GM12878 (cell line): Measurements from ENCODE around the gene CREB5. TPM values are rescaled to one million over a fixed set of nuclear protein-coding genes. Genes with fewer than 3 reads are reported as not detected.

Source experiments
- ATAC-seq: fragments of 200-7000 bp; cut with Tn5 transposase; 3 replicates; pipeline ENCODE4 v1.9.1; 2020; ENCODE audit warnings: mild to moderate bottlenecking, moderate library complexity
- BruUV-seq: library from RNA; stranded (reverse); fragments of 400-500 nt; replicated peaks from 2 replicates; lab custom pipeline; 2021; lab: Mats Ljungman, UMichigan
- CTCF ChIA-PET: fragments of 300-600 bp; sonication (Branson Sonifier 250); formaldehyde crosslinking; extraction: SDS; loops from one replicate; lab custom pipeline; 2021; ENCODE audit warnings: inconsistent platforms; lab: Yijun Ruan, JAX
- POLR2A ChIA-PET: fragments of 350-600 bp; formaldehyde crosslinking; extraction: SDS; loops from one replicate; lab custom pipeline; 2021; ENCODE audit warnings: inconsistent platforms; lab: Charles Lee
- RAD21 ChIA-PET: fragments of 300-600 bp; sonication (Branson Sonifier 250); formaldehyde crosslinking; loops from one replicate; lab custom pipeline; 2023; ENCODE audit warnings: antibody characterized with exemption; ENCODE audit not compliant: unreplicated experiment; lab: Charles Lee
- SMC1A ChIA-PET: fragments of 300-600 bp; sonication (Branson Sonifier 250); formaldehyde crosslinking; loops from one replicate; lab custom pipeline; 2023; ENCODE audit not compliant: unreplicated experiment, uncharacterized antibody; lab: Charles Lee
- DNase-seq: peaks from one replicate; pipeline ENCODE4 v3.0.0-alpha.2; 2011; ENCODE audit warnings: low read depth, low spot score
- FAIRE-seq: peaks from 3 replicates; lab custom pipeline; 2011; peaks lifted over from hg19 to GRCh38; lab: Jason Lieb, UNC
- H2AFZ ChIP-seq: 2 replicates; pipeline ENCODE4 v1.6.0; 2011; ENCODE audit warnings: low read depth, low read length, control low read depth; ENCODE audit not compliant: control insufficient read depth
- H3K27ac ChIP-seq: 2 replicates; pipeline ENCODE4 v1.5.1; 2011; ENCODE audit warnings: control low read depth; ENCODE audit not compliant: control insufficient read depth, insufficient read depth
- H3K27me3 ChIP-seq, 2 experiments: replicated peaks in 1 of 2; 2 replicates each; pipeline versions ENCODE4 v1.6.0 to v1.6.1; 2011; ENCODE audit warnings: low read length in 1 of 2; ENCODE audit not compliant: control insufficient read depth in 2 of 2, insufficient read depth in 2 of 2
- H3K36me3 ChIP-seq, 2 experiments: 2 replicates each; pipeline ENCODE4 v1.5.1; 2011; ENCODE audit warnings: low read length in 1 of 2; ENCODE audit not compliant: control insufficient read depth in 2 of 2, insufficient read depth in 2 of 2
- H3K4me1 ChIP-seq: 2 replicates; pipeline ENCODE4 v1.6.1; 2011; ENCODE audit warnings: mild to moderate bottlenecking, low read length, moderate library complexity, mixed read lengths; ENCODE audit not compliant: control insufficient read depth, insufficient read depth
- H3K4me2 ChIP-seq: 2 replicates; pipeline ENCODE4 v1.6.0; 2011; ENCODE audit warnings: control low read depth; ENCODE audit not compliant: control insufficient read depth, insufficient read depth
- H3K4me3 ChIP-seq: fragments of 200-600 bp; sonication (generic); 2 replicates; pipeline ENCODE4 v1.5.1; 2016
- H3K79me2 ChIP-seq: 2 replicates; pipeline ENCODE4 v1.6.0; 2011; ENCODE audit warnings: low read length; ENCODE audit not compliant: control insufficient read depth, insufficient read depth
- H3K9ac ChIP-seq: 2 replicates; pipeline ENCODE4 v1.8.0; 2011; ENCODE audit warnings: low read length, control low read depth, mixed read lengths; ENCODE audit not compliant: control insufficient read depth, insufficient read depth
- H3K9me3 ChIP-seq: replicated peaks from 3 replicates; pipeline ENCODE4 v1.5.1; 2011; ENCODE audit warnings: mild to moderate bottlenecking, low read length; ENCODE audit not compliant: control insufficient read depth, insufficient read depth
- H4K20me1 ChIP-seq: 2 replicates; pipeline ENCODE4 v1.6.0; 2011; ENCODE audit not compliant: control insufficient read depth, insufficient read depth
- BCL11A ChIP-seq: IDR thresholded peaks from 2 replicates; pipeline ENCODE4 v1.6.1; 2011; ENCODE audit warnings: low read depth, low read length
- E2F4 ChIP-seq: IDR thresholded peaks from 2 replicates; pipeline ENCODE4 v1.6.1; 2012; ENCODE audit warnings: low read depth, low read length, improper control_type of control experiment
- EP300 ChIP-seq, 2 experiments: fragments of 150-350 bp in 1 of 2; IDR thresholded peaks; 2 replicates each; pipeline ENCODE4 v1.6.1; 2011 to 2012; ENCODE audit warnings: low read depth in 2 of 2, low read length in 2 of 2, borderline replicate concordance in 1 of 2, improper control_type of control experiment in 1 of 2, inconsistent platforms in 1 of 2; ENCODE audit not compliant: control insufficient read depth in 1 of 2
- PBX3 ChIP-seq: IDR thresholded peaks from 2 replicates; pipeline ENCODE4 v1.6.1; 2011; ENCODE audit warnings: mild to moderate bottlenecking, low read depth, low read length, moderate library complexity; ENCODE audit not compliant: insufficient replicate concordance
- RAD51 ChIP-seq: fragments of 450-650 bp; IDR thresholded peaks from 2 replicates; pipeline ENCODE4 v1.6.1; 2016; ENCODE audit warnings: moderate library complexity, mild to moderate bottlenecking, inconsistent platforms
- RCOR1 ChIP-seq: conservative IDR thresholded peaks from 2 replicates; pipeline ENCODE4 v1.6.1; 2012; ENCODE audit warnings: low read depth, low read length, improper control_type of control experiment
- SIX5 ChIP-seq: IDR thresholded peaks from 2 replicates; pipeline ENCODE4 v1.6.1; 2011; ENCODE audit warnings: mild to moderate bottlenecking, low read depth, low read length, moderate library complexity; ENCODE audit not compliant: severe bottlenecking
- WGBS: methylation state at CpG from one replicate; pipeline ENCODE4 v1.1.6; 2016; ENCODE audit warnings: low lambda C conversion rate; ENCODE audit not compliant: insufficient replicate concordance, insufficient coverage; ENCODE audit errors: missing lambda C conversion rate; 5-methylcytosine and 5-hydroxymethylcytosine counted together
- in situ Hi-C: fragments of 300-500 bp; cut with MboI; formaldehyde crosslinking; loops from 9 replicates; pipeline ENCODE4 v1.14.3; 2018; ENCODE audit warnings: mixed read lengths
- intact Hi-C: fragments of 100-400 bp; cut with micrococcal nuclease; formaldehyde crosslinking; loops from one replicate; pipeline ENCODE4 v1.14.2; 2022; ENCODE audit not compliant: unreplicated experiment
- polyA plus RNA-seq, 11 experiments: library from polyadenylated mRNA; depleted of rRNA in 4 of 11; unstranded in 6 of 11; stranded (reverse) in 5 of 11; fragments of >200 nt; fragmentation: Nextera tagmentation in 4 of 11; fragmentation: Illumina TruSeq in 1 of 11; extraction: Ambion mirVana in 4 of 11; extraction: Trizol in 1 of 11; gene quantifications; 1 replicate in 1 of 11; 2 replicates in 10 of 11; pipeline versions ENCODE4 v1.2.1 to v1.2.3, GENCODE V29; 2011 to 2016; ENCODE audit warnings: inconsistent platforms in 2 of 11, missing spikeins in 2 of 11, low read depth in 1 of 11
- total RNA-seq, 4 experiments: library from RNA; depleted of rRNA in 3 of 4; stranded (reverse); fragments of >200 nt in 3 of 4; fragmentation: Illumina TruSeq in 1 of 4; extraction: Trizol in 1 of 4; gene quantifications; 2 replicates each; pipeline versions ENCODE4 v1.2.1 to v1.2.3, GENCODE V29; 2013 to 2021
- TF ChIP-seq, protein P1 (sequence below), 3 experiments: IDR thresholded peaks in 2 of 3; conservative IDR thresholded peaks in 1 of 3; 2 replicates each; pipeline ENCODE4 v1.5.1; 2011; ENCODE audit warnings: low read depth in 3 of 3, low read length in 3 of 3, mild to moderate bottlenecking in 3 of 3, control low read depth in 2 of 3, moderate library complexity in 2 of 3, inconsistent platforms in 1 of 3, mixed read lengths in 1 of 3; ENCODE audit not compliant: control insufficient read depth in 2 of 3, insufficient read depth in 1 of 3; ENCODE audit errors: extremely low read depth in 1 of 3
- TF ChIP-seq, protein P2 (sequence below): fragments of 450-650 bp; IDR thresholded peaks from 2 replicates; pipeline ENCODE4 v1.6.1; 2017; ENCODE audit warnings: mild to moderate bottlenecking, moderate library complexity

The CREB5 gene
- total and polyA plus RNA-seq, 10 of the 15 experiments (the other 5 are each of a cell fraction or from before 2014, with no cell fraction given): 12.9 to 74.1 (median 53.0) TPM

DNA sequence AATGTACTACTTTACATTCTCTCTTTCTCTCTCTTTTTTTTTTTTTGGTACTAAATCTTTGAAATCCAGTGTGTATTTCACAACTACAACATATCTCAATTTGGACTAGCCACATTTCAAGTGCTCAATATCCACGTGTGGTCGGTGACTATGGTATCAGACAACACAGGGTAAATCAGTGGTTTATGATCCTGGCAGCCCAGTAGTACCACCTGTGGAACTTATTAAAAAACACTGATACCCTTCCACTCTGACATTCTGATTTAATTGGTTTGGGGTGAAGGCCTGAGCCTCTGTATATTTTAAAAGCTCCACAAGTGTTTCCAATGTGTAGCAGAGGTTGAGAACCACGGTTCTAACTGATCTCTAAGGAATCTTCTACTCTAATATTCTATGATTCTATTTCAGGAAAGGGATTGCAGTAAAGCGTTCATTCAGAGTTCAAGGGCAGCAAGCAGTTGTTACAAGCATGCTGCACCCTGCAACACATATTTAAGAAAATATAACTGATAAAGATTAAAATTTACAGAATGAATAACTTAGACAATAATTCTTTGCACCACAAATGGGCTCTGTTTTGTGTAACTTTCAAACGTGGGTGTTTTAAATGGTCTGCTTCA, 5.1 kb downstream of the CREB5 start:
- H3K27ac ChIP-seq: no peak overlapping the region
- H4K20me1 ChIP-seq: no peaks in the 10 kb centered on the region
- H3K4me3 ChIP-seq: no peak overlapping the region
- ATAC-seq: peak; percentile 9; the same call in 2 of the 3 replicates
- H3K27me3 ChIP-seq: no peaks in the 10 kb centered on the region
- no peaks in the 10 kb centered on the region for H3K9me3 ChIP-seq
- no peaks in the 10 kb centered on the region for H3K4me1 ChIP-seq
- no TSS peak for BruUV-seq
- no peak overlapping the region for H3K4me2 ChIP-seq
- WGBS: 18% methylated on average over 5 of the region's 5 CpGs
- no peak for FAIRE-seq
- intact Hi-C loops: no loop called here
- TF ChIP-seq, protein P1, sequence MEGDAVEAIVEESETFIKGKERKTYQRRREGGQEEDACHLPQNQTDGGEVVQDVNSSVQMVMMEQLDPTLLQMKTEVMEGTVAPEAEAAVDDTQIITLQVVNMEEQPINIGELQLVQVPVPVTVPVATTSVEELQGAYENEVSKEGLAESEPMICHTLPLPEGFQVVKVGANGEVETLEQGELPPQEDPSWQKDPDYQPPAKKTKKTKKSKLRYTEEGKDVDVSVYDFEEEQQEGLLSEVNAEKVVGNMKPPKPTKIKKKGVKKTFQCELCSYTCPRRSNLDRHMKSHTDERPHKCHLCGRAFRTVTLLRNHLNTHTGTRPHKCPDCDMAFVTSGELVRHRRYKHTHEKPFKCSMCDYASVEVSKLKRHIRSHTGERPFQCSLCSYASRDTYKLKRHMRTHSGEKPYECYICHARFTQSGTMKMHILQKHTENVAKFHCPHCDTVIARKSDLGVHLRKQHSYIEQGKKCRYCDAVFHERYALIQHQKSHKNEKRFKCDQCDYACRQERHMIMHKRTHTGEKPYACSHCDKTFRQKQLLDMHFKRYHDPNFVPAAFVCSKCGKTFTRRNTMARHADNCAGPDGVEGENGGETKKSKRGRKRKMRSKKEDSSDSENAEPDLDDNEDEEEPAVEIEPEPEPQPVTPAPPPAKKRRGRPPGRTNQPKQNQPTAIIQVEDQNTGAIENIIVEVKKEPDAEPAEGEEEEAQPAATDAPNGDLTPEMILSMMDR (IDR thresholded peaks at IDR 0.05 in 2 of 3, conservative IDR thresholded peaks at IDR 0.05 in 1 of 3; ENCODE audit: control insufficient read depth in 2 of 3, extremely low read depth in 1 of 3, insufficient read depth in 1 of 3, low read depth in 3 of 3, low read length in 3 of 3): no peak
- TF ChIP-seq, protein P2, sequence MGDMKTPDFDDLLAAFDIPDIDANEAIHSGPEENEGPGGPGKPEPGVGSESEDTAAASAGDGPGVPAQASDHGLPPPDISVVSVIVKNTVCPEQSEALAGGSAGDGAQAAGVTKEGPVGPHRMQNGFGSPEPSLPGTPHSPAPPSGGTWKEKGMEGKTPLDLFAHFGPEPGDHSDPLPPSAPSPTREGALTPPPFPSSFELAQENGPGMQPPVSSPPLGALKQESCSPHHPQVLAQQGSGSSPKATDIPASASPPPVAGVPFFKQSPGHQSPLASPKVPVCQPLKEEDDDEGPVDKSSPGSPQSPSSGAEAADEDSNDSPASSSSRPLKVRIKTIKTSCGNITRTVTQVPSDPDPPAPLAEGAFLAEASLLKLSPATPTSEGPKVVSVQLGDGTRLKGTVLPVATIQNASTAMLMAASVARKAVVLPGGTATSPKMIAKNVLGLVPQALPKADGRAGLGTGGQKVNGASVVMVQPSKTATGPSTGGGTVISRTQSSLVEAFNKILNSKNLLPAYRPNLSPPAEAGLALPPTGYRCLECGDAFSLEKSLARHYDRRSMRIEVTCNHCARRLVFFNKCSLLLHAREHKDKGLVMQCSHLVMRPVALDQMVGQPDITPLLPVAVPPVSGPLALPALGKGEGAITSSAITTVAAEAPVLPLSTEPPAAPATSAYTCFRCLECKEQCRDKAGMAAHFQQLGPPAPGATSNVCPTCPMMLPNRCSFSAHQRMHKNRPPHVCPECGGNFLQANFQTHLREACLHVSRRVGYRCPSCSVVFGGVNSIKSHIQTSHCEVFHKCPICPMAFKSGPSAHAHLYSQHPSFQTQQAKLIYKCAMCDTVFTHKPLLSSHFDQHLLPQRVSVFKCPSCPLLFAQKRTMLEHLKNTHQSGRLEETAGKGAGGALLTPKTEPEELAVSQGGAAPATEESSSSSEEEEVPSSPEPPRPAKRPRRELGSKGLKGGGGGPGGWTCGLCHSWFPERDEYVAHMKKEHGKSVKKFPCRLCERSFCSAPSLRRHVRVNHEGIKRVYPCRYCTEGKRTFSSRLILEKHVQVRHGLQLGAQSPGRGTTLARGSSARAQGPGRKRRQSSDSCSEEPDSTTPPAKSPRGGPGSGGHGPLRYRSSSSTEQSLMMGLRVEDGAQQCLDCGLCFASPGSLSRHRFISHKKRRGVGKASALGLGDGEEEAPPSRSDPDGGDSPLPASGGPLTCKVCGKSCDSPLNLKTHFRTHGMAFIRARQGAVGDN: no peak
- TF ChIP-seq RAD51 (no peak), RCOR1 (no peak), EP300 (IDR thresholded peaks at IDR 0.05; ENCODE audit: borderline replicate concordance in 1 of 2, control insufficient read depth in 1 of 2, low read depth in 2 of 2, low read length in 2 of 2) (no peak), SIX5 (no peak), BCL11A (no peak), PBX3 (no peak), E2F4 (no peak)
- TF ChIP-seq, all 136 proteins: peak for 0
- Histone ChIP-seq H3K36me3 (no peaks in the 10 kb centered on the region; a peak in 1 of 4 replicates), H3K9ac (no peak overlapping the region), H2AFZ (no peak overlapping the region), H3K79me2 (no peaks in the 10 kb centered on the region)
- ChIA-PET SMC1A (interaction anchor here (0.8 to 4.3 kb wide), 16 partner anchors 12 to 209 kb away, joined by 3 to 51 read pairs (median 5); no protein-coding TSS in a partner anchor), RAD21 (interaction anchor here (1.6 to 8.5 kb wide), 7 partner anchors 18 to 205 kb away, joined by 6 to 56 read pairs (median 8); no protein-coding TSS in a partner anchor), POLR2A (interaction anchor here (1.0 to 1.2 kb wide), 3 partner anchors 48 to 156 kb away, joined by 3 to 5 read pairs (median 3); no protein-coding TSS in a partner anchor), CTCF (interaction anchor here (0.9 to 2.7 kb wide), 4 partner anchors 61 to 217 kb away, joined by 3 to 9 read pairs (median 3); no protein-coding TSS in a partner anchor)
- in situ Hi-C loops: no loop called here
- DNase-seq: no peak
